HepG2 (cell line): ENCODE results near the gene SFXN5. TPM values are rescaled to one million over a fixed set of nuclear protein-coding genes. Genes with fewer than 3 reads are reported as not detected.
A peak's percentile ranks its signal among the peaks of the same experiment; 100 is the strongest.

Source experiments
- MAZ ChIP-seq, 2 experiments: sonication (generic) in 1 of 2; formaldehyde crosslinking in 1 of 2; IDR thresholded peaks; 2 replicates each; pipeline versions ENCODE4 v1.5.0 to v1.6.1; 2012 to 2020; ENCODE audit warnings: low read depth in 2 of 2, mild to moderate bottlenecking in 2 of 2, borderline replicate concordance in 1 of 2, improper control_type of control experiment in 1 of 2, low read length in 1 of 2, missing genetic modification reagents in 1 of 2, moderate library complexity in 1 of 2
- PLRG1 ChIP-seq: fragments of 450-650 bp; conservative IDR thresholded peaks from 2 replicates; pipeline ENCODE4 v1.6.1; 2016
- PRDM4 ChIP-seq: sonication (generic); formaldehyde crosslinking; IDR thresholded peaks from 2 replicates; pipeline ENCODE4 v1.9.0; 2021; ENCODE audit warnings: missing genetic modification reagents, borderline replicate concordance
- REPIN1 ChIP-seq: sonication (generic); formaldehyde crosslinking; IDR thresholded peaks from 2 replicates; pipeline ENCODE4 v1.8.0; 2022; ENCODE audit warnings: missing genetic modification reagents, low read depth, mild to moderate bottlenecking, borderline replicate concordance
- TCF12 ChIP-seq, 2 experiments: fragments of 450-650 bp in 1 of 2; sonication (generic) in 1 of 2; formaldehyde crosslinking in 1 of 2; IDR thresholded peaks; 2 replicates each; pipeline versions ENCODE4 v1.6.1 to v1.8.0; 2017 to 2022; ENCODE audit warnings: antibody characterized with exemption in 1 of 2, mild to moderate bottlenecking in 1 of 2, missing genetic modification reagents in 1 of 2, moderate library complexity in 1 of 2
- TP53 ChIP-seq: sonication (generic); formaldehyde crosslinking; conservative IDR thresholded peaks from 2 replicates; pipeline ENCODE4 v1.4.0; 2020; ENCODE audit warnings: missing genetic modification reagents
- U2AF2 ChIP-seq: fragments of 200-400 bp; formaldehyde crosslinking; IDR thresholded peaks from 2 replicates; pipeline ENCODE4 v1.6.1; 2017; ENCODE audit warnings: low read depth, mild to moderate bottlenecking, low read length
- XBP1 ChIP-seq: sonication (generic); formaldehyde crosslinking; IDR thresholded peaks from 2 replicates; pipeline ENCODE4 v1.5.0; 2020; ENCODE audit warnings: missing genetic modification reagents
- ZNF354B ChIP-seq: sonication (generic); formaldehyde crosslinking; IDR thresholded peaks from 2 replicates; pipeline ENCODE4 v1.8.0; 2022; ENCODE audit warnings: mild to moderate bottlenecking, missing genetic modification reagents
- ZNF441 ChIP-seq: sonication (generic); formaldehyde crosslinking; IDR thresholded peaks from 2 replicates; pipeline ENCODE4 v1.7.0; 2021; ENCODE audit warnings: missing genetic modification reagents, borderline replicate concordance
- ZNF503 ChIP-seq: sonication (generic); formaldehyde crosslinking; IDR thresholded peaks from 2 replicates; pipeline ENCODE4 v1.4.0; 2020; ENCODE audit warnings: missing genetic modification reagents
- ZNF563 ChIP-seq: sonication (generic); formaldehyde crosslinking; IDR thresholded peaks from 2 replicates; pipeline ENCODE4 v1.8.0; 2022; ENCODE audit warnings: mild to moderate bottlenecking, moderate library complexity, missing genetic modification reagents
- ZNF850 ChIP-seq: sonication (generic); formaldehyde crosslinking; conservative IDR thresholded peaks from 2 replicates; pipeline ENCODE4 v1.9.0; 2021; ENCODE audit warnings: mild to moderate bottlenecking, missing genetic modification reagents
- polyA plus RNA-seq, 8 experiments: library from polyadenylated mRNA; depleted of rRNA in 3 of 8; stranded (reverse) in 7 of 8; unstranded in 1 of 8; fragments of >200 nt; fragmentation: Illumina TruSeq in 4 of 8; extraction: Trizol in 4 of 8; gene quantifications; 2 replicates each; pipeline versions ENCODE4 v1.2.1 to v1.2.3, GENCODE V29; 2011 to 2016; ENCODE audit warnings: low read depth in 4 of 8, missing spikeins in 1 of 8, mixed read lengths in 1 of 8; ENCODE audit not compliant: insufficient read depth in 1 of 8
- total RNA-seq, 5 experiments: library from RNA; depleted of rRNA; stranded (reverse); fragments of >200 nt; fragmentation: Illumina TruSeq; extraction: Trizol; gene quantifications; 2 replicates each; pipeline ENCODE4 v1.2.3, GENCODE V29; 2016; ENCODE audit warnings: low read depth in 1 of 5
- TF ChIP-seq, protein P1 (sequence below): sonication (generic); formaldehyde crosslinking; IDR thresholded peaks from 2 replicates; pipeline ENCODE4 v1.4.0; 2020; ENCODE audit warnings: missing genetic modification reagents, borderline replicate concordance
- TF ChIP-seq, protein P2 (sequence below): sonication (generic); formaldehyde crosslinking; IDR thresholded peaks from 2 replicates; pipeline ENCODE4 v1.4.0; 2020; ENCODE audit warnings: missing genetic modification reagents, borderline replicate concordance

Gene SFXN5
- total and polyA plus RNA-seq, 2 of the 13 experiments (the other 11 are each of a cell fraction or from before 2014, with no cell fraction given), result 34.9 to 37.4 TPM

DNA sequence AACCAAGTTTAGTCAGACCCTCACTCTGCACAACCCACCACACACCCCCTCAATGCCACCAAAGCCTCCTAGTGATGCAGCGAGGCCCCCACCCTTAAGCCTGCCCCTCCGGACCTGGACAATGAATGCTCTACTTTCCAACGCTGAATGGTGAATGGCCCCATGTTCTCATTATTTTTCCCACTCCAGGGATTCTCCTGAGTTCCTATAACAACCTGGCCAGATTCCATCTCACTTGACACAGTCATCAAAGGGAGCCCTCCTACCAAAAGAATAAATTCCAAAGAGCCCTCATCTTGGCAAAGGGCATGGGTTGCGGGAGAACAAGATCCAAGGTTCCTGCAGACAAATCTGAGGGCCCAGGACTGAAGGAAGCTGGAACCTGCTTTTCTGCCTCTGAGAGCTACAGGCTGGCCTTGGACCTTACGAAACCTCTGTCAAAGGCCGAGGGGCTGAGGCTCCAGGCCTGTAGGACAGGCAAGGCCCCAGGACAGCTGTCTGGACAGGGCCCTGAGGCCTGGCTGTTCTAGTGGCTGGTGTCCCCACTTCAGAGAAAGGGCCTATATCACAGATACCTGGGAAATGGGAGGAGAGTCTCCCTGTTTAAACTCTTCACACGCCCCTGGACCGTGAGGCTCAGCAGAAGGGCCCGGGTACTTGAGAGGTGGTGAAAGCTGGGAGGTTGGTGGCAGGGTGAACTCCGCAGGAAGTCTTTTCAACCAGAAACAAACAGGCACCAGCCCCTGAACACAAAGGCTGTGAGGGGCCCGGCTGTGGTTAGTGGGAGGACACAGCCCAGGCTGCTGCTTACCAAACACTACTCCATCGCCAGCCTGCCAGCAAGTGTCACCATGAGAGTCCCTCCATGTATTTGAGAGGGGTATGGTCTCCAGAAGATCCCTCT lies 27.3 kb downstream of the SFXN5 start (continued):
- TF ChIP-seq TP53 (CRISPR knock-in tag), result no peak
- TF ChIP-seq, protein P1, sequence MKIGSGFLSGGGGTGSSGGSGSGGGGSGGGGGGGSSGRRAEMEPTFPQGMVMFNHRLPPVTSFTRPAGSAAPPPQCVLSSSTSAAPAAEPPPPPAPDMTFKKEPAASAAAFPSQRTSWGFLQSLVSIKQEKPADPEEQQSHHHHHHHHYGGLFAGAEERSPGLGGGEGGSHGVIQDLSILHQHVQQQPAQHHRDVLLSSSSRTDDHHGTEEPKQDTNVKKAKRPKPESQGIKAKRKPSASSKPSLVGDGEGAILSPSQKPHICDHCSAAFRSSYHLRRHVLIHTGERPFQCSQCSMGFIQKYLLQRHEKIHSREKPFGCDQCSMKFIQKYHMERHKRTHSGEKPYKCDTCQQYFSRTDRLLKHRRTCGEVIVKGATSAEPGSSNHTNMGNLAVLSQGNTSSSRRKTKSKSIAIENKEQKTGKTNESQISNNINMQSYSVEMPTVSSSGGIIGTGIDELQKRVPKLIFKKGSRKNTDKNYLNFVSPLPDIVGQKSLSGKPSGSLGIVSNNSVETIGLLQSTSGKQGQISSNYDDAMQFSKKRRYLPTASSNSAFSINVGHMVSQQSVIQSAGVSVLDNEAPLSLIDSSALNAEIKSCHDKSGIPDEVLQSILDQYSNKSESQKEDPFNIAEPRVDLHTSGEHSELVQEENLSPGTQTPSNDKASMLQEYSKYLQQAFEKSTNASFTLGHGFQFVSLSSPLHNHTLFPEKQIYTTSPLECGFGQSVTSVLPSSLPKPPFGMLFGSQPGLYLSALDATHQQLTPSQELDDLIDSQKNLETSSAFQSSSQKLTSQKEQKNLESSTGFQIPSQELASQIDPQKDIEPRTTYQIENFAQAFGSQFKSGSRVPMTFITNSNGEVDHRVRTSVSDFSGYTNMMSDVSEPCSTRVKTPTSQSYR (CRISPR knock-in tag), result no peak
- no peak for TF ChIP-seq PLRG1
- TF ChIP-seq ZNF563, result 0 out of 2 replicates have a peak, but pooled peaks have one; percentile 24
- TF ChIP-seq REPIN1 (CRISPR knock-in tag), result peak; percentile 58; the same call in 1 of the 2 replicates
- TF ChIP-seq TCF12 (IDR thresholded peaks at IDR 0.05), result no peak
- no peak for TF ChIP-seq TCF12 (CRISPR knock-in tag; IDR thresholded peaks at IDR 0.05)
- no peak for TF ChIP-seq U2AF2
- TF ChIP-seq ZNF441 (CRISPR knock-in tag), result 0 out of 2 replicates have a peak, but pooled peaks have one; percentile 7
- no peak for TF ChIP-seq PRDM4 (CRISPR knock-in tag)
- TF ChIP-seq, protein P2, sequence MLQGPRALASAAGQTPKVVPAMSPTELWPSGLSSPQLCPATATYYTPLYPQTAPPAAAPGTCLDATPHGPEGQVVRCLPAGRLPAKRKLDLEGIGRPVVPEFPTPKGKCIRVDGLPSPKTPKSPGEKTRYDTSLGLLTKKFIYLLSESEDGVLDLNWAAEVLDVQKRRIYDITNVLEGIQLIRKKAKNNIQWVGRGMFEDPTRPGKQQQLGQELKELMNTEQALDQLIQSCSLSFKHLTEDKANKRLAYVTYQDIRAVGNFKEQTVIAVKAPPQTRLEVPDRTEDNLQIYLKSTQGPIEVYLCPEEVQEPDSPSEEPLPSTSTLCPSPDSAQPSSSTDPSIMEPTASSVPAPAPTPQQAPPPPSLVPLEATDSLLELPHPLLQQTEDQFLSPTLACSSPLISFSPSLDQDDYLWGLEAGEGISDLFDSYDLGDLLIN (CRISPR knock-in tag), result no peak
- no peak for TF ChIP-seq MAZ (IDR thresholded peaks at IDR 0.05; ENCODE audit: borderline replicate concordance, low read depth, low read length)
- no peak for TF ChIP-seq MAZ (CRISPR knock-in tag; IDR thresholded peaks at IDR 0.05; ENCODE audit: low read depth)
- TF ChIP-seq XBP1, result no peak
- TF ChIP-seq ZNF850 (CRISPR knock-in tag), result no peak
- no peak for TF ChIP-seq ZNF354B (CRISPR knock-in tag)
- TF ChIP-seq ZNF503 (CRISPR knock-in tag), result no peak
